SK-N-SH treated with all-trans-retinoic acid at 6 μM for 48 hours (cell line): ENCODE data around the gene ALDH3A1.

Source experiments
- ATAC-seq: fragments of 200-7000 bp; cut with Tn5 transposase; 3 replicates; pipeline ENCODE4 v1.9.1; 2020; ENCODE audit warnings: mild to moderate bottlenecking, moderate library complexity
- ARNTL ChIP-seq: fragments of 450-650 bp; formaldehyde crosslinking; IDR thresholded peaks from 2 replicates; pipeline ENCODE4 v1.5.0; 2020; ENCODE audit warnings: low read depth, mild to moderate bottlenecking, moderate library complexity, borderline replicate concordance
- BACH2 ChIP-seq: fragments of 250-450 bp; sonication (Bioruptor Pico); IDR thresholded peaks from 2 replicates; pipeline ENCODE4 v1.9.0; 2021; ENCODE audit warnings: mild to moderate bottlenecking, borderline replicate concordance
- CREB5 ChIP-seq: fragments of 250-450 bp; sonication (Bioruptor Pico); IDR thresholded peaks from 2 replicates; pipeline ENCODE4 v1.5.1; 2020; ENCODE audit warnings: low read depth, mild to moderate bottlenecking, moderate library complexity
- CSDC2 ChIP-seq: fragments of 250-450 bp; sonication (Bioruptor Pico); IDR thresholded peaks from 2 replicates; pipeline ENCODE4 v1.5.0; 2020; ENCODE audit warnings: mild to moderate bottlenecking, moderate library complexity
- ESRRG ChIP-seq: fragments of 250-450 bp; sonication (Bioruptor Pico); IDR thresholded peaks from 2 replicates; pipeline ENCODE4 v1.6.1; 2021; ENCODE audit warnings: mild to moderate bottlenecking
- GLIS3 ChIP-seq: fragments of 250-450 bp; sonication (Bioruptor Pico); IDR thresholded peaks from 2 replicates; pipeline ENCODE4 v1.5.0; 2020; ENCODE audit warnings: mild to moderate bottlenecking, moderate library complexity
- OSR1 ChIP-seq: fragments of 250-450 bp; sonication (Bioruptor Pico); IDR thresholded peaks from 2 replicates; pipeline ENCODE4 v1.8.0; 2022; ENCODE audit warnings: moderate library complexity, mild to moderate bottlenecking, inconsistent platforms
- POU6F1 ChIP-seq: fragments of 250-450 bp; sonication (Bioruptor Pico); IDR thresholded peaks from 2 replicates; pipeline ENCODE4 v1.8.0; 2021; ENCODE audit warnings: low read depth, mild to moderate bottlenecking, moderate library complexity, borderline replicate concordance
- SNAI2 ChIP-seq: fragments of 250-450 bp; sonication (Bioruptor Pico); IDR thresholded peaks from 2 replicates; pipeline ENCODE4 v1.5.0; 2020; ENCODE audit warnings: mild to moderate bottlenecking, moderate library complexity
- TCF4 ChIP-seq: fragments of 250-450 bp; sonication (Bioruptor Pico); IDR thresholded peaks from 2 replicates; pipeline ENCODE4 v1.8.0; 2021; ENCODE audit warnings: mild to moderate bottlenecking, moderate library complexity, borderline replicate concordance
- TOX ChIP-seq: fragments of 250-450 bp; sonication (Bioruptor Pico); IDR thresholded peaks from 2 replicates; pipeline ENCODE4 v1.8.0; 2021; ENCODE audit warnings: mild to moderate bottlenecking, moderate library complexity, borderline replicate concordance
- ZC3H10 ChIP-seq: fragments of 250-450 bp; sonication (Bioruptor Pico); IDR thresholded peaks from 2 replicates; pipeline ENCODE4 v1.5.1; 2021; ENCODE audit warnings: mild to moderate bottlenecking, moderate library complexity
- ZFP3 ChIP-seq: fragments of 250-450 bp; sonication (Bioruptor Pico); IDR thresholded peaks from 2 replicates; pipeline ENCODE4 v1.5.0; 2020; ENCODE audit warnings: mild to moderate bottlenecking, moderate library complexity
- ZFP30 ChIP-seq: fragments of 450-650 bp; formaldehyde crosslinking; IDR thresholded peaks from 2 replicates; pipeline ENCODE4 v1.5.0; 2022; ENCODE audit warnings: mild to moderate bottlenecking, moderate library complexity
- ZNF565 ChIP-seq: fragments of 450-650 bp; formaldehyde crosslinking; conservative IDR thresholded peaks from 2 replicates; pipeline ENCODE4 v1.5.0; 2020; ENCODE audit warnings: low read depth, mild to moderate bottlenecking, moderate library complexity
- ZNF70 ChIP-seq: fragments of 450-650 bp; formaldehyde crosslinking; IDR thresholded peaks from 2 replicates; pipeline ENCODE4 v1.5.0; 2020; ENCODE audit warnings: mild to moderate bottlenecking, moderate library complexity
- ZNF8 ChIP-seq: fragments of 450-650 bp; formaldehyde crosslinking; IDR thresholded peaks from 2 replicates; pipeline ENCODE4 v1.5.0; 2020; ENCODE audit warnings: mild to moderate bottlenecking, moderate library complexity
- TF ChIP-seq, protein P1 (sequence below): fragments of 250-450 bp; sonication (Bioruptor Pico); IDR thresholded peaks from 2 replicates; pipeline ENCODE4 v1.5.0; 2020; ENCODE audit warnings: mild to moderate bottlenecking, moderate library complexity
- TF ChIP-seq, protein P2 (sequence below): fragments of 250-450 bp; sonication (Bioruptor Pico); IDR thresholded peaks from 2 replicates; pipeline ENCODE4 v1.5.1; 2021; ENCODE audit warnings: mild to moderate bottlenecking, moderate library complexity

The ALDH3A1 gene

DNA sequence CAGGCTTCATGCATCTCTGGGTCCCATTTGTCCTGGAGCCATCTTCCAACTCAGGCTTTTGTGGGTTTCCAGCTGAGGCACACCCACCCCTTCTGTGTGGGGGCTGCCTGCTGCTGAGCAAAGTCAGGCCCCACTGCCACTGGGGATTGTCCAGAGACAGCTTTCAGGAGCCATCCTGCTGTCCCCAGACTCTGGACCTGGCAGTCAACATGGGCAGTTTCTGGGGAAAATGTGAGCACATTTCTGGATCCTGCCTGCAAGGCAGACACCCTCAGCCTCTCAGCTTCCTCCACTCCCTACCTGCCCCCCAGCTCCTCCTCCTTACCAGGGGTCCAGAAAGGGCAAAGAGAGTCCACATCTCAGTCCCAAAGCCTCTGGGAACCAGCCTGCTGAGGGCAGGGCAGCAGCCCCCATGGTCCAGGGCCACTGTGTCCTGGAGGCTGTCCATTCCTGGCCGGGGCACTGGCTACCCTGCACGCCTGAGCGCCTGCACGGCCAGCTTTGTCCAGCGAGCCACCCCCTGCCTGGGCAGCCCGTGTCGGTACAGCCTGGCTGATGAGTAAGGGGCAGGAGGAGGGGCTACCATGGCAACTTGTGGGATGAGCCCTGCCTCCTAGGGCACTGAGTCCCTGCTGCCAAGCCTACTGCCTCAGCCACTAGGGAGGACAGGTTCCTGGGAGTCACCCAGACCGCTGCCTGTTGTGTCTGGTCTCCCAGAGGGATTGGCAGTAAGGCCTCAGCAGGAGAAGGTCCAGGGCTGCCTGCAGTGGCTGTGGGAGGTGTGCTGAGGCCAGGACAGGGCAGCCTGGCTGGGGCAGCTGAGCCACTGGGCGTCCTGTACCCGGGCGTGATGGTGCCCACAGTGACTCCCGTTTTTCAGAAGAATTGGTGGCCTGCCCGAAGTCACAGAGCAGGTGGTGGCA, 31.7 kb downstream of the ALDH3A1 start, which contains the start of gene SLC47A2 (continued):
- TF ChIP-seq CREB5 (no peak), BACH2 (no peak), GLIS3 (CRISPR knock-in tag) (no peak), CSDC2 (no peak), ZFP3 (CRISPR knock-in tag) (no peak)

DNA sequence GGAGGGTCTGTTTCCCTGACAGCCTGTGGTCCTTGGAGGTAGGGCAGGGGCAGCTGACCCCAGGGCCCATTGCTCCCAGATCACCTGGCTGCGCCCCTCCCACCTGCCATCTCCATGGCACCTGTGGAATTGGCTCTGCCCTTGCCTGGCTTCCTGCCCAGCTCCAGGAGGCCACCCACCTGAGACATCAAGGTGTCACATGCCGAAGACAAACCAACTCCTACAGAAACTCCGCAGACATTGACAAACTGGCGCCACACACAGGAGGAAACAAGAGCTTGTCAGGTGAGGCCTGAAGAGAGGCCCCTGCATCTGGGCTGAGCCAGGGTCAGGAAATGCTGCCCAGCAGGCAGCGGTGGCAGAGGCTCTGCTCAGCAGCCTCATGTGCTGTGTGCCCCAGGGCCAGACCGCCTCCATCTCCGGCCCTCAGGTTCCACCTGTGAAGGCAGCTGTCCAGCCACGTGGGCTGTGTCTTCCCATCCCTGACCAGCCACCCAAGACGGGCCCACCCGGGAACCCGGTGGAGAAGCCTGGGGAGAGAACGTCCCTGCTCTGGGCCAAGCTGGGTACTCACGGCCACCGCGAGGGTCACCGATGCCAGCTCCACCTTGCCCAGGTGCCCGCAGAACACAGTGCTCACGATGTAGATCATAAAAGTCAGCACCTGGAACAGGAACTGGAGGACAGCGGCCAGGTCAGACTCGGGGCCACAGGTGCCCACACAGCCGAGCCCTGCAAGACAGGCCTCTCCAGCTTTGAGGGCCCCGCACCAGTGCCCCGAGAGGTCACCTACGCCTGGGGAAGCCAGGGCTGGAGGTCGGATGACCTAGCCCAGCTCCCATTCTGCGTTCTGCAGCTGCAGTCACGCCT, 33.3 kb downstream of the ALDH3A1 start:
- no peak for ATAC-seq
- TF ChIP-seq GLIS3 (CRISPR knock-in tag) (no peak), ESRRG (CRISPR knock-in tag) (no peak), ZFP30 (CRISPR knock-in tag) (no peak), ZFP3 (CRISPR knock-in tag) (no peak), SNAI2 (CRISPR knock-in tag) (no peak), TCF4 (CRISPR knock-in tag) (no peak), ZNF8 (no peak), OSR1 (CRISPR knock-in tag) (no peak), ARNTL (CRISPR knock-in tag) (no peak), POU6F1 (no peak), ZNF565 (CRISPR knock-in tag) (no peak), ZNF70 (CRISPR knock-in tag) (no peak)
- TF ChIP-seq, protein P1, sequence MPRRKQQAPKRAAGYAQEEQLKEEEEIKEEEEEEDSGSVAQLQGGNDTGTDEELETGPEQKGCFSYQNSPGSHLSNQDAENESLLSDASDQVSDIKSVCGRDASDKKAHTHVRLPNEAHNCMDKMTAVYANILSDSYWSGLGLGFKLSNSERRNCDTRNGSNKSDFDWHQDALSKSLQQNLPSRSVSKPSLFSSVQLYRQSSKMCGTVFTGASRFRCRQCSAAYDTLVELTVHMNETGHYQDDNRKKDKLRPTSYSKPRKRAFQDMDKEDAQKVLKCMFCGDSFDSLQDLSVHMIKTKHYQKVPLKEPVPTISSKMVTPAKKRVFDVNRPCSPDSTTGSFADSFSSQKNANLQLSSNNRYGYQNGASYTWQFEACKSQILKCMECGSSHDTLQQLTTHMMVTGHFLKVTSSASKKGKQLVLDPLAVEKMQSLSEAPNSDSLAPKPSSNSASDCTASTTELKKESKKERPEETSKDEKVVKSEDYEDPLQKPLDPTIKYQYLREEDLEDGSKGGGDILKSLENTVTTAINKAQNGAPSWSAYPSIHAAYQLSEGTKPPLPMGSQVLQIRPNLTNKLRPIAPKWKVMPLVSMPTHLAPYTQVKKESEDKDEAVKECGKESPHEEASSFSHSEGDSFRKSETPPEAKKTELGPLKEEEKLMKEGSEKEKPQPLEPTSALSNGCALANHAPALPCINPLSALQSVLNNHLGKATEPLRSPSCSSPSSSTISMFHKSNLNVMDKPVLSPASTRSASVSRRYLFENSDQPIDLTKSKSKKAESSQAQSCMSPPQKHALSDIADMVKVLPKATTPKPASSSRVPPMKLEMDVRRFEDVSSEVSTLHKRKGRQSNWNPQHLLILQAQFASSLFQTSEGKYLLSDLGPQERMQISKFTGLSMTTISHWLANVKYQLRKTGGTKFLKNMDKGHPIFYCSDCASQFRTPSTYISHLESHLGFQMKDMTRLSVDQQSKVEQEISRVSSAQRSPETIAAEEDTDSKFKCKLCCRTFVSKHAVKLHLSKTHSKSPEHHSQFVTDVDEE (CRISPR knock-in tag) = no peak
- TF ChIP-seq, protein P2, sequence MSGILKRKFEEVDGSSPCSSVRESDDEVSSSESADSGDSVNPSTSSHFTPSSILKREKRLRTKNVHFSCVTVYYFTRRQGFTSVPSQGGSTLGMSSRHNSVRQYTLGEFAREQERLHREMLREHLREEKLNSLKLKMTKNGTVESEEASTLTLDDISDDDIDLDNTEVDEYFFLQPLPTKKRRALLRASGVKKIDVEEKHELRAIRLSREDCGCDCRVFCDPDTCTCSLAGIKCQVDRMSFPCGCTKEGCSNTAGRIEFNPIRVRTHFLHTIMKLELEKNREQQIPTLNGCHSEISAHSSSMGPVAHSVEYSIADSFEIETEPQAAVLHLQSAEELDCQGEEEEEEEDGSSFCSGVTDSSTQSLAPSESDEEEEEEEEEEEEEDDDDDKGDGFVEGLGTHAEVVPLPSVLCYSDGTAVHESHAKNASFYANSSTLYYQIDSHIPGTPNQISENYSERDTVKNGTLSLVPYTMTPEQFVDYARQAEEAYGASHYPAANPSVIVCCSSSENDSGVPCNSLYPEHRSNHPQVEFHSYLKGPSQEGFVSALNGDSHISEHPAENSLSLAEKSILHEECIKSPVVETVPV (CRISPR knock-in tag) = no peak

DNA sequence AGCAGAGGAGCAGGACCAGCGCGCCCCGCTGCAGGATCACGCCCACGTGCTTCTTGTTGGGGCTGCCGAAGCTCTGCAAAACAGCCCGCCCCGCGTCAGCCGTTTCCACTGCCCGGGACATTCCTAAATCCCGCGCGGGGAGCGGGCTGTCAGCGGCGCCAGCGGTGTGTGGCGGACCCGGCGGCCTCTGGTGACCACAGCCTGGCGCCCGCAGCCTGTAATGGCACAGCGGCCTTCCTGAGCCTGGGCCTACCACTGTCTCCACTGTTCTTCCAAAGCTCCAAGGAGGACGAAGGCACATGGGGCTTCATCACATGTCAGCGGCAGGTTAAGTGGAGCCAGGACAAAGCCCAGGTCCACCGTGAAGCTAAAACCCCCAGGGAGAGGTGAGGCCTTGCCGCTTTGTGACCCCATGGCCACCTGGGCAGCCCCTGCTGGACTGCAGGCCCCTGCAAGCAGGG, 34.2 kb downstream of the ALDH3A1 start:
- no peak for ATAC-seq
- TF ChIP-seq CREB5 = no peak
- TF ChIP-seq ARNTL (CRISPR knock-in tag) = no peak
- TF ChIP-seq TOX (CRISPR knock-in tag) = no peak
- no peak for TF ChIP-seq ZFP3 (CRISPR knock-in tag)
- TF ChIP-seq, protein P2 (CRISPR knock-in tag) = no peak
- no peak for TF ChIP-seq OSR1 (CRISPR knock-in tag)
- no peak for TF ChIP-seq ZNF565 (CRISPR knock-in tag)
- TF ChIP-seq ZC3H10 (CRISPR knock-in tag) = no peak
- TF ChIP-seq ZNF70 (CRISPR knock-in tag) = no peak
- TF ChIP-seq, protein P1 (CRISPR knock-in tag) = no peak
